ENCODE results near the gene WIPF1.
A peak's percentile ranks its signal among the peaks of the same experiment; 100 is the strongest.

WIPF1 gene

GRCh38 chr2:174629506-174629905 is 31.9 kb upstream of the WIPF1 start:
- no peak overlapping the region for H3K4me3 ChIP-seq (ENCODE audit: low read length)
- no peak for DNase-seq (ENCODE audit: low read depth)
- no peak for TF ChIP-seq CTCF (conservative IDR thresholded peaks at IDR 0.05; ENCODE audit: low read length)

GRCh38 chr2:174628528-174629169 is 31.0 kb upstream of the WIPF1 start:
- no peak for TF ChIP-seq CTCF (conservative IDR thresholded peaks at IDR 0.05; ENCODE audit: low read length)
- H3K4me3 ChIP-seq (ENCODE audit: low read length): no peak overlapping the region
- DNase-seq (ENCODE audit: low read depth): no peak

- no peak overlapping the region for H3K4me3 ChIP-seq (ENCODE audit: low read length)
- DNase-seq (ENCODE audit: low read depth): no peak
- no peak for TF ChIP-seq CTCF (conservative IDR thresholded peaks at IDR 0.05; ENCODE audit: low read length)
Observed at GRCh38 chr2:174627216-174627615, 29.6 kb upstream of the WIPF1 start.

GRCh38 chr2:174624895-174625430 is 27.4 kb upstream of the WIPF1 start:
- no peak for DNase-seq (ENCODE audit: low read depth)
- TF ChIP-seq CTCF (conservative IDR thresholded peaks at IDR 0.05; ENCODE audit: low read length): no peak

GRCh38 chr2:174623690-174624089 is 26.1 kb upstream of the WIPF1 start:
- peak; percentile 36 for DNase-seq (ENCODE audit: low read depth)
- no peak overlapping the region for H3K4me3 ChIP-seq (ENCODE audit: low read length)
- no peak for TF ChIP-seq CTCF (conservative IDR thresholded peaks at IDR 0.05; ENCODE audit: low read length)

More at GRCh38 chr2:174624895-174625430, 27.4 kb upstream of the WIPF1 start:
- no peak overlapping the region for H3K4me3 ChIP-seq (ENCODE audit: low read length)

- TF ChIP-seq CTCF (conservative IDR thresholded peaks at IDR 0.05; ENCODE audit: low read length): no peak
- no peak overlapping the region for H3K4me3 ChIP-seq (ENCODE audit: low read length)
- peak; percentile 8 for DNase-seq (ENCODE audit: low read depth)
Observed at GRCh38 chr2:174623106-174623637, 25.6 kb upstream of the WIPF1 start.

GRCh38 chr2:174621323-174621722 is 23.7 kb upstream of the WIPF1 start:
- no peak overlapping the region for H3K4me3 ChIP-seq (ENCODE audit: low read length)
- DNase-seq (ENCODE audit: low read depth): no peak
- TF ChIP-seq CTCF (conservative IDR thresholded peaks at IDR 0.05; ENCODE audit: low read length): no peak

Measured in AG10803 (cell line).